Measurements from ENCODE around the gene USP12. TPM values are rescaled to one million over a fixed set of nuclear protein-coding genes. Genes with fewer than 3 reads are reported as not detected.
"Not testable (repeated sequence)": the region's sequence is repeated elsewhere in the genome, so short reads cannot be mapped to it uniquely, and the experiment has no call there.

USP12 gene
- total RNA-seq, 1 experiment from 2014 or later: 20.6 TPM

GRCh38 chr13:27073186-27073585 lies 98.4 kb downstream of the USP12 start:
- TF ChIP-seq CTCF (IDR thresholded peaks at IDR 0.05; ENCODE audit: unreplicated experiment): no peak
- Mint-ChIP-seq H3K36me3 (ENCODE audit: insufficient read depth, unreplicated experiment) (peaks cover 34% of the 10 kb centered on the region), H3K27ac (ENCODE audit: low read depth, unreplicated experiment) (no peak overlapping the region), H3K27me3 (ENCODE audit: insufficient read depth, unreplicated experiment) (no peaks in the 10 kb centered on the region), H3K9me3 (ENCODE audit: unreplicated experiment) (no peaks in the 10 kb centered on the region), H3K4me3 (ENCODE audit: unreplicated experiment) (no peak overlapping the region), H3K4me1 (ENCODE audit: insufficient read depth, unreplicated experiment) (no peaks in the 10 kb centered on the region)
- no peak for DNase-seq (ENCODE audit: unreplicated experiment)
- ChIA-PET CTCF (no interaction called here), POLR2A (no interaction called here)
- no TSS peak for BruUV-seq (replicated peaks)
- intact Hi-C loops (cut with micrococcal nuclease): no loop called here

- H3K4me3 Mint-ChIP-seq (ENCODE audit: unreplicated experiment); H3K4me1 Mint-ChIP-seq (ENCODE audit: insufficient read depth, unreplicated experiment); H3K27ac Mint-ChIP-seq (ENCODE audit: low read depth, unreplicated experiment); H3K27me3 Mint-ChIP-seq (ENCODE audit: insufficient read depth, unreplicated experiment); DNase-seq (ENCODE audit: unreplicated experiment); CTCF ChIA-PET; BruUV-seq (replicated peaks); H3K9me3 Mint-ChIP-seq (ENCODE audit: unreplicated experiment); POLR2A ChIA-PET; intact Hi-C loops (cut with micrococcal nuclease): not testable (repeated sequence)
- H3K36me3 Mint-ChIP-seq (ENCODE audit: insufficient read depth, unreplicated experiment): peaks cover 16% of the 10 kb centered on the region
Measured at GRCh38 chr13:27066123-27066522, 105.5 kb downstream of the USP12 start.

DNA sequence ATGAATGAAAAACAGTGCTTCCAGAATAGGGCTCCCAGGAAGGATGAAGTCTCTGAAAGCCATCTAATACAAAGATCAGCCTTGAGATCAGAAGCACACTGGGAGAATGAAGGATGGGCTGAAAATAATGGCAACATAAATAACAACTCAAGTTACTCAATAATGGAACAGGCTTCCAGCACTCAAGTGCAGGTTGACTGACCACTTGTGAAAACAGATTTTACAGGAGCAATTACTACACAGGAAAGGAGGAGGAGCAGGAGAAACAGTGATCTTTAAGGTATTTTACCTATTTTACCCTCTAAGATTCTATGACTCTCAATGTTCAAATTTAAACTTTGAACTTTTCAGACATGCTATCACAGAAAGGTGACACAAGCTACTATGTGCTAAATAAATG lies 106.0 kb downstream of the USP12 start:
- Mint-ChIP-seq H3K4me3 (ENCODE audit: unreplicated experiment) (no peak overlapping the region), H3K4me1 (ENCODE audit: insufficient read depth, unreplicated experiment) (no peaks in the 10 kb centered on the region), H3K27me3 (ENCODE audit: insufficient read depth, unreplicated experiment) (no peaks in the 10 kb centered on the region), H3K36me3 (ENCODE audit: insufficient read depth, unreplicated experiment) (peaks cover 16% of the 10 kb centered on the region), H3K9me3 (ENCODE audit: unreplicated experiment) (no peaks in the 10 kb centered on the region), H3K27ac (ENCODE audit: low read depth, unreplicated experiment) (no peak overlapping the region)
- no TSS peak for BruUV-seq (replicated peaks)
- POLR2A ChIA-PET: interaction anchor here (0.5 kb wide), 1 partner anchor 19 kb away, joined by 3 read pairs; no protein-coding TSS in a partner anchor
- no peak for TF ChIP-seq CTCF (IDR thresholded peaks at IDR 0.05; ENCODE audit: unreplicated experiment)
- CTCF ChIA-PET: no interaction called here
- intact Hi-C loops (cut with micrococcal nuclease): no loop called here
- no peak for DNase-seq (ENCODE audit: unreplicated experiment)

DNA sequence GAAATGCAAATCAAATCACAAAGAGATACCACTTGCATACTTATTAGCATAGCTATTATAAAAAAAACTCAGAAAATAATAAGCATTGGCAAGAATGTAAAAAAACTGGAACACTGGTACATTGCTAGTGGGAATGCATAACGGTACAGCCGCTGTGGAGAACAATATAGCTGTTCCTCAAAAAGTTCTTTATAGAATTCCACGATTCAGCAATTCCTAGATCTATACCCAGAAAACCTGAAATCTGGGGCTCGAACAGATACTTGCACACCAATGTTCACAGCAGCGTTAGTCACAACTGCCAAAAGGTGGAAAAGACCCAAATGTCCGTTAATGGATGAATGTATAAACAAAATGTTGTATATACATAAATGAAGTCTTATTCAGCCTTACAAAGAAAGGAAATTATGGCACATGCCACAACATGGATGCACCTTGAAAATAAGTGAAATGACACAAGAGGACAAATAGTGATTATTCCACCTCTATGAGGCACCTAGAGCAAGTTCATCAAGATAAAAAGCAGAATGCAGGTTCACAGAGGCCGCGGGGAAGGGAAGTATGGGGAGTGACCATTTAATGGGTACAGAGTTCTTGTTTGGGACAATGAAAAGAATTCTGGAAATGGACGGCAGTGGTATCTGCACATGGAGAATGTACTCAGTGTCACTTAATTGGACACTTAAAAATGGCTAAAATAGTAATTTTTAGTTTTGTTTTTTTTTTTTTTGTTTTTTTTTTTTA lies 107.2 kb downstream of the USP12 start:
- Mint-ChIP-seq H3K27ac (ENCODE audit: low read depth, unreplicated experiment) (no peak overlapping the region), H3K36me3 (ENCODE audit: insufficient read depth, unreplicated experiment) (peaks cover 13% of the 10 kb centered on the region), H3K4me3 (ENCODE audit: unreplicated experiment) (no peak overlapping the region), H3K27me3 (ENCODE audit: insufficient read depth, unreplicated experiment) (no peaks in the 10 kb centered on the region), H3K4me1 (ENCODE audit: insufficient read depth, unreplicated experiment) (no peaks in the 10 kb centered on the region), H3K9me3 (ENCODE audit: unreplicated experiment) (no peaks in the 10 kb centered on the region)
- no peak for DNase-seq (ENCODE audit: unreplicated experiment)
- intact Hi-C loops (cut with micrococcal nuclease): no loop called here
- POLR2A ChIA-PET: no interaction called here
- CTCF ChIA-PET: no interaction called here
- no TSS peak for BruUV-seq (replicated peaks)
- TF ChIP-seq CTCF (IDR thresholded peaks at IDR 0.05; ENCODE audit: unreplicated experiment): no peak
